ENCODE measurements around the gene MOB3B.

Gene MOB3B

GRCh38 chr9:27571011-27571410, 41.4 kb upstream of the MOB3B start:
- no peak overlapping the region for H3K27ac ChIP-seq
- CTCF ChIA-PET = interaction anchor here (0.6 kb wide), 2 partner anchors 28 to 892 kb away, joined by 4 to 6 read pairs; no protein-coding TSS in a partner anchor
- no peak for DNase-seq (ENCODE audit: low spot score)
- POLR2A ChIA-PET (ENCODE audit: low non-redundant PET) = no interaction called here
- TF ChIP-seq CTCF (conservative IDR thresholded peaks at IDR 0.05; ENCODE audit: low read depth) = no peak

GRCh38 chr9:27569406-27569805, 39.8 kb upstream of the MOB3B start:
- CTCF ChIA-PET = no interaction called here
- DNase-seq (ENCODE audit: low spot score) = no peak
- no peak overlapping the region for H3K27ac ChIP-seq
- no peak for TF ChIP-seq CTCF (conservative IDR thresholded peaks at IDR 0.05; ENCODE audit: low read depth)
- POLR2A ChIA-PET (ENCODE audit: low non-redundant PET) = interaction anchor here (0.6 kb wide), 1 partner anchor 61 kb away, joined by 3 read pairs; no protein-coding TSS in a partner anchor

GRCh38 chr9:27566118-27566517, 36.5 kb upstream of the MOB3B start:
- POLR2A ChIA-PET (ENCODE audit: low non-redundant PET) = no interaction called here
- DNase-seq (ENCODE audit: low spot score) = no peak
- CTCF ChIA-PET = no interaction called here
- H3K27ac ChIP-seq = no peak overlapping the region
- TF ChIP-seq CTCF (conservative IDR thresholded peaks at IDR 0.05; ENCODE audit: low read depth) = no peak

- no peak for DNase-seq (ENCODE audit: low spot score)
- H3K27ac ChIP-seq = no peak overlapping the region
- ChIA-PET CTCF (no interaction called here), POLR2A (ENCODE audit: low non-redundant PET) (no interaction called here)
- no peak for TF ChIP-seq CTCF (conservative IDR thresholded peaks at IDR 0.05; ENCODE audit: low read depth)
Observed at GRCh38 chr9:27565696-27566095, 36.1 kb upstream of the MOB3B start.

GRCh38 chr9:27564670-27565069, 35.1 kb upstream of the MOB3B start:
- ChIA-PET CTCF (interaction anchor here (0.6 kb wide), 1 partner anchor 663 kb away, joined by 4 read pairs; no protein-coding TSS in a partner anchor), POLR2A (ENCODE audit: low non-redundant PET) (no interaction called here)
- no peak overlapping the region for H3K27ac ChIP-seq

GRCh38 chr9:27563738-27564430, 34.3 kb upstream of the MOB3B start:
- POLR2A ChIA-PET (ENCODE audit: low non-redundant PET) = no interaction called here
- CTCF ChIA-PET = no interaction called here

More at GRCh38 chr9:27564670-27565069, 35.1 kb upstream of the MOB3B start:
- DNase-seq (ENCODE audit: low spot score) = no peak
- no peak for TF ChIP-seq CTCF (conservative IDR thresholded peaks at IDR 0.05; ENCODE audit: low read depth)

More at GRCh38 chr9:27563738-27564430, 34.3 kb upstream of the MOB3B start:
- no peak overlapping the region for H3K27ac ChIP-seq
- no peak for DNase-seq (ENCODE audit: low spot score)
- no peak for TF ChIP-seq CTCF (conservative IDR thresholded peaks at IDR 0.05; ENCODE audit: low read depth)

Data from RWPE1 (cell line).